Adrenal gland (tissue), 5 donors: ENCODE data around the gene KRT81.
"Not testable (repeated sequence)": the region's sequence is repeated elsewhere in the genome, so short reads cannot be mapped to it uniquely, and the experiment has no call there.

Experiments used
- POLR2A ChIP-seq, 2 donors: fragments of 450-650 bp; IDR thresholded peaks; one replicate each; pipeline ENCODE4 v1.6.1; 2017; ENCODE audit warnings: antibody characterized with exemption in 2 of 2, mild to moderate bottlenecking in 2 of 2, moderate library complexity in 1 of 2
- TF ChIP-seq, protein P1 (sequence below), 6 experiments: fragments of 450-650 bp in 4 of 6; fragments of 200-600 bp in 2 of 6; sonication (generic) in 1 of 6; IDR thresholded peaks; 1 replicate in 5 of 6; 2 replicates in 1 of 6; pipeline versions ENCODE4 v1.5.1 to v1.8.0; 2016 to 2021; ENCODE audit warnings: antibody characterized with exemption in 6 of 6, mild to moderate bottlenecking in 2 of 6, moderate library complexity in 1 of 6
- donor health status: DM: no; HTN: no; CAD: no.

DNA sequence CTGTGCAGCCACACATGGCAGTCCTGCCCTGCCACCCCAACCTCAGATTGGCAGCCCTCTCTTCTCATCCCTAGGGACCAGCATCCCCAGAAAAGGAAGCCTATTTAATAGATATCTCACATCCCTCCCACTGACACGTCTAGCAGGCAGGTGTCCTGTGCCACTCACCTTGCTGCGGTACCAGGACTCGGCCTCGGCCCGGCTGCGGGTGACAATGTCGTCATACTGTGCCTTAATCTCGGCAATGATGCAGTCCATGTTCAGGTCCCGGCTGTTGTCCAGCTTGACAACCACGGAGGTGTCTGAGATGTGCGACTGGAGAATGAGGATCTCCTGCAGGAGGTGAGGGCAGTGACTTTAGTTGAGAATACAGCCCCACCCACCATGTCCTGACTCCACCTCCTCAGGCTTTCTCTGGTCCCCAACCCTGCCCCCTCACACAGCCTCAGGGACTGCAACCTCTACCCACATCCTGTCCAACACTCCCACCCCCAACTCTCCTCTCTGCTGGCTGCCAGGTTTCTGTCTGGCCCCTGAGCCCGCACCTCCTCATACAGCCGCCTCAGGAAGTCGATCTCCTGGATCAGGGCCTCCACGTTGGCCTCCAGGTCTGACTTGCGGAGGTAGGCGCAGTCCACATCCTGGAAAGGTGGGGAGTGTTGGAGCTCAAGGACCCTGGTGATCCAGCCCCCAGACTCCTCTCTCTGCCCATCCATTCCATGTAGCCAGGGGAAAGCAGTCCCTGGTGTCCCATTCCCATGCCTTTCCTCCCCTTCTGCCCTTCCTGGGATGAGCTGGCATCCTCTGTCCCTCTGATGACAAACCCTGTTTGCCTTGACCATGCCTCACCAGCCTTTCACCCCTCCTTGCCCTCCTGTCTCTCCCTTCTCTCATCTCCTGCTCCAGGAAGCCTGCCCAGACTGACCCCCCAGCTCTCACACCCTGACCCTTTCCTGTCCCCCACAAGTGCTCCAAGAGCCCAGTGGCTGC, 3.2 kb downstream of the KRT81 start:
- TF ChIP-seq, protein P1, sequence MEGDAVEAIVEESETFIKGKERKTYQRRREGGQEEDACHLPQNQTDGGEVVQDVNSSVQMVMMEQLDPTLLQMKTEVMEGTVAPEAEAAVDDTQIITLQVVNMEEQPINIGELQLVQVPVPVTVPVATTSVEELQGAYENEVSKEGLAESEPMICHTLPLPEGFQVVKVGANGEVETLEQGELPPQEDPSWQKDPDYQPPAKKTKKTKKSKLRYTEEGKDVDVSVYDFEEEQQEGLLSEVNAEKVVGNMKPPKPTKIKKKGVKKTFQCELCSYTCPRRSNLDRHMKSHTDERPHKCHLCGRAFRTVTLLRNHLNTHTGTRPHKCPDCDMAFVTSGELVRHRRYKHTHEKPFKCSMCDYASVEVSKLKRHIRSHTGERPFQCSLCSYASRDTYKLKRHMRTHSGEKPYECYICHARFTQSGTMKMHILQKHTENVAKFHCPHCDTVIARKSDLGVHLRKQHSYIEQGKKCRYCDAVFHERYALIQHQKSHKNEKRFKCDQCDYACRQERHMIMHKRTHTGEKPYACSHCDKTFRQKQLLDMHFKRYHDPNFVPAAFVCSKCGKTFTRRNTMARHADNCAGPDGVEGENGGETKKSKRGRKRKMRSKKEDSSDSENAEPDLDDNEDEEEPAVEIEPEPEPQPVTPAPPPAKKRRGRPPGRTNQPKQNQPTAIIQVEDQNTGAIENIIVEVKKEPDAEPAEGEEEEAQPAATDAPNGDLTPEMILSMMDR (IDR thresholded peaks at IDR 0.05) = not testable (repeated sequence)
- TF ChIP-seq POLR2A (IDR thresholded peaks at IDR 0.05) = not testable (repeated sequence)
